Stimulated activated CD8-positive, alpha-beta memory T cell treated with anti-CD3 and anti-CD28 coated beads, Interleukin-4, amount 100 ng/mL, for 48 hours (primary cell): Measurements from ENCODE around the gene DPH7.
"Not testable (repeated sequence)": the region's sequence is repeated elsewhere in the genome, so short reads cannot be mapped to it uniquely, and the experiment has no call there.

Experiments
- DNase-seq: peaks from one replicate; pipeline ENCODE4 v3.0.0-alpha.2; 2020

DPH7 gene

GRCh38 chr9:137545123-137545522 lies 33.6 kb downstream of the DPH7 start:
- no peak for DNase-seq

GRCh38 chr9:137544176-137544760 lies 34.5 kb downstream of the DPH7 start:
- no peak for DNase-seq

- DNase-seq = no peak
These were observed 35.3 kb downstream of the DPH7 start for GRCh38 chr9:137543237-137543963.

DNA sequence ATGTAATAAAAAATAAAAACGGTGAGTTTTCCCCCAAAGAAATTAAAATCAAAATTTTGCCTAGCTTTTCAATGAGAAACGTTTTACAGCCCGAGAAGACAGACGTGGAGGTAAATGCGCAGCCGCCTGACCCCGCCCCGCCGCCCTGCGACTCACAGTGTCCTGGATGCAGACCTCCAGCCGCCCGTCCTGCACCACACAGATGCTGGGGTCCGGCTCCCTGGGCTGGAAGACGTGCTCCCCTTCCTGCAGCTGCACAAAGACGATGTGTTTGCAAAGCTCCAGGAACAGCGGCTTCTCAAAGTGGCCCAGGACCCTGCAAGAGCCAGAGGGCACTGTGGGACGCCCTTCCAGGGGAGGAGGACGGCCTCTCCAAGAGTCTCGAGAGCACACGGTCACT lies 36.2 kb downstream of the DPH7 start:
- DNase-seq = no peak

GRCh38 chr9:137540536-137540935 lies 38.2 kb downstream of the DPH7 start:
- DNase-seq = no peak

DNA sequence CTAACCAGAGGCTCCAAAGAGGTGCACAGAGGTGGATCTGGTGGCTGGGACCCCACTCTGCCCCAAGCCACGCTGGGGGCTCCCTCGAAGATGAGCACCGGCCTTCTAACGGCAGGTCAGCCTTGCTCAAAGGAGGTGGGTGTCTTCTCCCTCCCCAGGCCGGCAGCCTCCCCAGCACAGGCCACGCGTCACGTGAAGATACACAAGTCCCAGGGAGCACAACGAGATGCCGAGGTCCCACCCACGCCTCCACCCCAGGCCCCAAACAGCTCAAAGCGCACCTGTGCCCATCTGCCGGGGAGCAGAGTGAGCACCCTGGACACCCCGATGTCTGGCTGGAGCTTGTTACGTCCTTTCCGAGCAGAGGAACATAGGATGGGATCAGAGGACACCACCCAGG lies 40.7 kb downstream of the DPH7 start:
- DNase-seq = no peak

DNA sequence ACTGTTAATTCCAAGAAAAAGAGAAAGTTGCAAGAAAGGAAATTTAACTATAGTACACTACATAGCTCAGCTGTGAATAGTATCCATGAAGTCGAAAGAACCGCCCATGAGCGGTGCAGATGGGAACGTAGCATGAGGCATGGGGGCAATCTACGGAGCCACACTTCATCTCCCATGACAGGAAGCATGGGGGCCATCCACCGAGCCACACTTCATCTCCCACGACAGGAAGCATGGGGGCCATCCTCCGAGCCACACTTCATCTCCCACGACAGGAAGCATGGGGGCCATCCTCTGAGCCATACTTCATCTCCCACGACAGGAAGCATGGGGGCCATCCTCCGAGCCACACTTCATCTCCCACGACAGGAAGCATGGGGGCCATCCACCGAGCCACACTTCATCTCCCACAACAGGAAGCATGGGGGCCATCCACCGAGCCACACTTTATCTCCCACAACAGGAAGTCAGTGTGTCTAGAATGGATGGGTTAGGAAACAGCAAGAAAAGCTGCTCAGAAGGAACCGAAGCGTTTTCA lies 42.1 kb downstream of the DPH7 start:
- DNase-seq = not testable (repeated sequence)

GRCh38 chr9:137535120-137535428 lies 43.7 kb downstream of the DPH7 start:
- DNase-seq = no peak

DNA sequence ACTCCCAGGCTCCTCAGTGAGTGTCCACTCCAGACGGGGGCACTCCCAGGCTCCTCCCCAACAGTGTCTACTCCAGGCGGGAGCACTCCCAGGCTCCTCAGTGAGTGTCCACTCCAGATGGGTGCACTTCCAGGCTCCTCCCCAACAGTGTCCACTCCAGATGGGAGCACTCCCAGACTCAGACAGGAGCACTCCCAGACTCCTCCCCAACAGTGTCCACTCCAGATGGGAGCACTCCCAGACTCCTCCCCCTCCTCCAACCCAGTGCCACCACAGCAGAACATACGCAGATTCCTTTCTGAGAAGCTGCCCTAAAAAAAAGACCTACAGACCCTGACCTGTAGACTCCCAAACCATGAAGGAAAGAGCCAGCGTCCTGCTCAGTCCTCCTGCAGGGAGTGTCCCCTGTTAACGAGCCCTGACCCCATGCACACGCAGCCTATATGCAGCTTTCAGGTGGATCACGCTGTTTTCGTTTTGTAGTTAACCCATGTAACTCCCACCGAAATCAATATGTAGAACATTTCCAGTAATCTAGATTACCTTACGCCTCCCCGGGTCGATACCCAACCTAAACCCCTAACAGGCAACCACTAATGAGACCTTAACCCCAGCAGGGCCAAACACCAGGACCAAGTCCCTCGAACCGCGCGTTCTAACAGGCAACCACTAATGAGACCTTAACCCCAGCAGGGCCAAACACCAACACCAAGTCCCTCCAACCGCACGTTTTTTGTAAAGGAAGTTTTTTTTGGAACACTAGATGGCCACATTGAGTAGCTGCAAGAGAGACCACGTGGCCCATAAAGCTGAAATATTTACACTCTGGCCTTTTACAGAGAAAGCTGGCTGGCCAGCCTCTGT lies 44.2 kb downstream of the DPH7 start:
- no peak for DNase-seq

GRCh38 chr9:137532891-137533468 lies 45.7 kb downstream of the DPH7 start:
- not testable (repeated sequence) for DNase-seq

DNA sequence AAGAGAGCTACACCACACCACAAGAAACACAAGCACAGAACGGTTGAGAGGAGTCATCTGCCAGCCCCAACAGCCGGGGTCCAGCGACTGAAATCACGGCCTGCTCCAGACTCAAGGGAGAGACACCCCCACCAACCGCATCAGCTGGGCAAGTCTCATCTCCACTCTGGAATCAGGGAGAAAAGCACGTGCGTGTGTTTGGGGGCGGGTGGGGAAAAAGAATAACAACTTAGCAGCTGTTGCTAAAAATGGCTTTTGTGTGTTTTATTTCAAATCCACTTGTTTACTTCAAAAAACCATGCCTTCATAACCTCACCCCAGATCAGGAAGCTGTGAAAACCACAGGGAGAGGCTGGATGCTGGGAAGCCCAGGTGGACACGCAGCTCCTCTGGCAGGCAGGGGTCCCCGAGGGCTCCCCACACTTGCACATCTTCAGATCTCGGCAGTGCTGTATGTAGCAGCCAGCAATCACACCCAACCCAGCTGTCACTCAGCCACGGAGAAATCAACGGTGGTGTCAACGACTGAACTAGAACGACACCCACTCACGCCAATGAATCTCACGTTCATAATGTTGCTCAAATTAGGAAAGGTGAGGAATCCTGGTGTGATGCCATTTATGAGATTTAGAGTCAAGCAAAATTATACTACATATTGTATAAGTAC lies 47.5 kb downstream of the DPH7 start:
- DNase-seq = no peak

DNA sequence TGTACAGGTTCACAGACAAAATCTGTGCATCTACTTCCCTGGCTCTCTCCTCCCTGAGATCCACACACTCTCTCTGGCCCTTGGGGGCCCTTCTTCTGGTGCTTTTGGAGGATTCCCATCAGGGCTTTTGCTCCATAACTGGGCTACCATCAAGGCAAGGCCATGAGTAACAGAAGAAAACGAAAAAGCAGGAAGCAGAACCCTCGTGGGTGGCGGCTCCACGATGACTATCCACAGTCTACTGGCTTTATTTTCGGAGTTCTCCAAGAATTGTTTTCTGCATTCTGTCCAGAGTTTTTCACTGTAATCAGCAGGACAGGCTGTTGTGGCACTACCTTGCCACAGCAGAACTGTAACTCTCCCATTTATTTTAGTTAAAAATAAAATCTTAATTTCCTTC lies 48.4 kb downstream of the DPH7 start:
- no peak for DNase-seq

- DNase-seq = no peak
These were observed 53.8 kb downstream of the DPH7 start for GRCh38 chr9:137524981-137525317.

- no peak for DNase-seq
These were observed 54.4 kb downstream of the DPH7 start for GRCh38 chr9:137524161-137524980.

DNA sequence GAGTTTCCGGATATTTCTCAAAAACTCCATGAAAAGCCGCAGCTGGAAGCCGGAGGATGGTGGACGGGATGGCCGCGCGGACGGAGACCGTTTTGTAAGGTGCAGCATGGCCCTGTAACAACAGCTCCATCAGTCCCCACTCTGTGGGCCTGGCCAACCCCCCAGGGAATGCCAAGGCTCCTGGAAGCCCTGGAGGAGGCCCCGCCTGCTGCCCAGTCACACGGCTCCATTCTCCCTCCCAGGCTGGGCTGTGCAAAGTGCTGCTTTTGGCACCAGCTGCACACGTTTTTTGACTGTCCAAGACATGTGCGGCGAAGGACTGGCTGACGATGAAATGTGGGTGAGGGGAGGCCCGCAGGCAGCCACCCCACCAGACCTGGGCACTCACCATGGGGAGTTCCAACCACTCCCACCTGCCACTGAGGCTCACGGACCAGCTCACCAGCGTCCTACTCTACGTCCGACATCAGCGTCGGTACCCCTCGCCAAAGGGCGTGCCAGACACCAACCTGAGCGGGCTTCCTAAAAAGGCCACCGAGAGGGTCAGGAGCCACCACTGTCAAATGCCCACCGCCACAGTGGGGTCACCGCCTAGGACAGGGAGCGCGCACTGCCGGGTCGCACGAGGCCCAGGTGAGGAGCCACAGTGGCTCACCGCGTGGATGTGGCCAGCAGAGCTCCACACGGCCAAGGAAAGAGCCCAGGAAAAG lies 55.8 kb downstream of the DPH7 start:
- DNase-seq = no peak

DNA sequence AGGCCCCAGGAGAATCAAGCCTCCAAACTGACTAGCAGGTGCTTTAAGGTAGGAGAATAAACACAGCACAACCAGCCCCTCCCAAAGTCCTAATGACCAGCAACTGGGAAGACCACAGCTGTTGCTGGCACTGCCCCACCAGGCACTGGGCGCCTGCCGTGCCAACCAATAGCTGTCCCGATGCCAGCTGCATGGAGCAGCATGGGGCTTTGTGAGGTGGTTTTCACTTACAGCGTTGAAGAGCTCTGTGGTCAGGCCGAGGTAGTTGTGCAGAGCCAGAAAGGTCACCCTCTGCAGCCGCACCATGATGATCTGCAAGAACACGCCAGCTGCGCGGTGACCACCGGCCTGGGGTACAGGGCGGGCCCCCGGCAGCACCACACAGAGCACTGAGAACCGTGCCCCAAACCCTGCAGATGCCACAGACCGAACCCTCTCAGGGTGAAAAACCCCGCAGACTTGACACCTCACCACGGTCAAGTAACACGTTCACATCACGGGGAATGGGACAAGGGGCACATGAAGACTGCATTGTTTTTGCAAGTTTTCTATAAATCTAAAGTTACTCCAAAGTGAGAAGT lies 57.2 kb downstream of the DPH7 start:
- no peak for DNase-seq

DNA sequence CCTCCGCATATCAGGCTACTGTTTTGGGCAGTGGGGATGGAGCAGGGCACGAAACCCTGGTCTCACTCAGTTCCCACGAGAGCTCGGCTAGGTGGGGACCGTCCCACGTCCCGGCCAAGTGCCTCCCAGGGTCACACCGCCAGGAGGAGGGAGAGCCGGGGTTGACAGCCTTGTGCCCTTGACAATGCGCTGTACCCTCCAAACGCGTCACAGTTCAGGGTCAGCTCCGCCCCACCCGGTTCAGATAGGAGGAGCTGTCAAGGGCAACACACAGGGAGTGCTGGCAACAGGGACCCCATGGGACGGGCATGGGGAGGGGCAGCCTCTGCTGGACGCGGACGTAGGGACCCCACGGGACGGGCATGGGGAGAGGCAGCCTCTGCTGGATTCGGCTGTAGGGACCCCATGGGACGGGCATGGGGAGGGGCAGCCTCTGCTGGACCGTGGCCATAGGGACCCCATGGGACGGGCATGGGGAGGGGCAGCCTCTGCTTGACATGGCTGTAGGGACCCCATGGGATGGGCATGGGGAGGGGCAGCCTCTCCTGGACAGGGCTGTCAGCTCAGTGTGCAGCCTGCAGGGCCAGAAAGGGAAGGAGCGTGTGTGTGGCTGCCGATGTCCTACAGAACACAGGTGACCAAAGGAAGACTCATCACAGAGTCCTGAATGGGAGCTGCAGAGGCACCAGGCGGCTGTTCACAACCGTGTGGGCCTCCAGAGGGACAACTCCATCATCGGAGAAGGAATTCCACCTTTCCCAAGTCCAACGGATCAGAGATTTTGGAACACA lies 57.9 kb downstream of the DPH7 start:
- no peak for DNase-seq

DNA sequence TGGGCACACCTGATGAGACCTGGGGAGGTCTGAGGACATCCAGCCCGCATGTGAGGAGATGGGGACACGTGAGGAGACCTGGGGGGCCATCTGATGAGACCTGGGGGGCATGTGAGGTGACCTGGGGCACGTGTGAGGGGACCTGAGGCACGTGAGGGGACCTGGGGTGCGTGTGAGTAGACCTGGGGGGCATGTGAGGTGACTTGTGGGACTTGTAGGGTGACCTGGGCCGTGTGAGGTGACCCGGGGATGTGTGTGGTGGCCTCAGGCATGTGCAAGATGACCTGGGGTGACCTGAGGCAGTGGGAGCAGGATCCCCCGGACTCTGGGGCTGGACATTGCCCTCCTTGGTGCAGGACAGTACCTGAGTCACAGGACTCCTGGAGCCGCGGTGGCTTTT lies 59.2 kb downstream of the DPH7 start:
- no peak for DNase-seq

- DNase-seq = not testable (repeated sequence)
These were observed 59.9 kb downstream of the DPH7 start for GRCh38 chr9:137518661-137519459.
